HG02840 (cell line): Measurements from ENCODE around the gene DUSP19.
"Not testable (repeated sequence)": the region's sequence is repeated elsewhere in the genome, so short reads cannot be mapped to it uniquely, and the experiment has no call there.

Experiments used
- ATAC-seq: cut with Tn5 transposase; IDR thresholded peaks from one replicate; pipeline ENCODE4 v1.9.1; 2021; ENCODE audit warnings: mild to moderate bottlenecking, moderate library complexity, moderate number of reproducible peaks; ENCODE audit not compliant: unreplicated experiment, low FRiP score

Gene DUSP19

GRCh38 chr2:183078464-183079138 lies at the start of gene DUSP19:
Gene DUSP19 (plus strand): TSS chr2:183078747. CDS start chr2:183078934, 187 bp downstream.
- ATAC-seq = peak; percentile 94

- ATAC-seq = no peak
Observed at GRCh38 chr2:183029219-183029618, 49.3 kb upstream of the DUSP19 start.

- no peak for ATAC-seq
Observed at GRCh38 chr2:183031911-183032794, 46.4 kb upstream of the DUSP19 start.

- ATAC-seq = no peak
Observed at GRCh38 chr2:183033951-183034350, 44.6 kb upstream of the DUSP19 start.

GRCh38 chr2:183034806-183035205 lies 43.7 kb upstream of the DUSP19 start:
- ATAC-seq = no peak

- no peak for ATAC-seq
Observed at GRCh38 chr2:183035298-183035953, 43.1 kb upstream of the DUSP19 start.

- ATAC-seq = peak; percentile 51
Observed at GRCh38 chr2:183035954-183036669, 42.4 kb upstream of the DUSP19 start.

GRCh38 chr2:183037074-183037552 lies 41.4 kb upstream of the DUSP19 start:
- no peak for ATAC-seq

GRCh38 chr2:183037553-183038340 lies 40.8 kb upstream of the DUSP19 start:
- peak; percentile 47 for ATAC-seq

- peak; percentile 68 for ATAC-seq
Observed at GRCh38 chr2:183038341-183039300, 39.9 kb upstream of the DUSP19 start, which contains the start of gene NCKAP1. Gene NCKAP1 (minus strand): TSS chr2:183038457. CDS start chr2:183038099, 358 bp downstream.

- no peak for ATAC-seq
Observed at GRCh38 chr2:183040604-183041003, 37.9 kb upstream of the DUSP19 start.

GRCh38 chr2:183043580-183043979 lies 35.0 kb upstream of the DUSP19 start:
- ATAC-seq = not testable (repeated sequence)

- not testable (repeated sequence) for ATAC-seq
Observed at GRCh38 chr2:183047486-183048125, 30.9 kb upstream of the DUSP19 start.

- ATAC-seq = no peak
Observed at GRCh38 chr2:183049420-183049819, 29.1 kb upstream of the DUSP19 start.

GRCh38 chr2:183057333-183057985 lies 21.1 kb upstream of the DUSP19 start:
- peak; percentile 51 for ATAC-seq

GRCh38 chr2:183059561-183059960 lies 19.0 kb upstream of the DUSP19 start:
- no peak for ATAC-seq

- ATAC-seq = no peak
Observed at GRCh38 chr2:183060571-183061231, 17.8 kb upstream of the DUSP19 start.
